ENCODE measurements around the gene DPH6.

The DPH6 gene

DNA sequence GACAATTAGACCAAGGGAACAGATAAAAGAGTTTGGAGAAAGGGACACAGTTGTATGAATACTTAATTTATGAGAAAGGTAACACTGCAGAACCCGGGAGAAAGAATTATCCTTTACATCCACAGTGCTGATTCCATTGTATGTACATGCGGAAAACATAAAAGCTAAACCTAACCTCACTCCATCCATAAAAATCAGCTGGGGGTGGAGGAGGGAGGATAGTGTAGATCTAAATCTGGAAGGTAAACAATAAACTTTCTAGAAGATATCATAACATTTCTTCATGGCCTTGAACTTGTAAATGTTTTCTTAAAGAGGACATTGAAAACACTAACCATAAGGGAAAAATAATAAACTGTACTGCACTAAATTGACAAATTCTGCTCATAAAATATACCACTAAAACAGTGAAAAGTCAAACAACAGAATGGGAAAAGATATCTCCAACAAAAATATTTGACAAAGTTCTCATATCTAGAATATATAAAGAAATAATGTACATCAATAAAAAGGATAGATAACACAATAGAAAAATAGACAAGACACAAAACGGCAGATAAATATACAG, 220.5 kb downstream of the DPH6 start:
- no peak for DNase-seq

DNA sequence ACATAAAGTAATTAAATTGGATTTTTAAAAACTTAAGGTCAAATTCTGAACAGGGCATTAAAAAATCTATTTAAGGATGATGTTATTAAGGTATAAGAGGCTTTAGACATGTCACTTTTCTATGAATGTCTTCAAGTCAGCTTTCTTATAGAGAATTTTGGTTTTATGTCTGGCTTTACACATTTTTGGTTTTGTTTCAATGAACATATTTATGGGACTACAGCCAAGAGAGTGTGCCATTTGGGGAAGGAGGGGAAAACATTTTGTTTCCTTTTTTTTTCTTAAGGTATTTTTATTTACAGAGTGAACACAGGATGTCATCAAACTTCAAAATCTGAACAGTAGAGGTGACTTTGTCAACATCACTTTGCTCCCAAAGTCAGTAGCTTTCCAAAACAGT, 222.8 kb downstream of the DPH6 start:
- DNase-seq: no peak

DNA sequence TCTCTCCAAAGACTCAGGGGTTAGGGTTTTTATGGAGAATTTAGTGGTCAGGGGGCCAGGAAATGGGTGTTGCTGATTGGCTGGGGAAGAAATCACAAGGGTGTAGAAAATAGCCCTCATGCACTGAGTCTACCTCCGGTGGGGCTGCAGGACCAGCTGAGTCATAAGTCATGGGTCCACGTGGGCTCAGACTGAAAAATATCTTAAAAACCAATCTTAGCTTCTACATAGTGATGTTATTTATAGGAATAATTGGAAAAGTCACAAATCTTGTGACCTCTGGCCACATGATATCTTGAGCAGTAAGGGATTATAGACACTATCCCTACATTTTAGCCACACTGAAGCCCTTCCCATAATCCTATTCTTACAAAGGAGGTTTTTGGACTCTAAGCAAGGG, 224.0 kb downstream of the DPH6 start:
- no peak for DNase-seq

DNA sequence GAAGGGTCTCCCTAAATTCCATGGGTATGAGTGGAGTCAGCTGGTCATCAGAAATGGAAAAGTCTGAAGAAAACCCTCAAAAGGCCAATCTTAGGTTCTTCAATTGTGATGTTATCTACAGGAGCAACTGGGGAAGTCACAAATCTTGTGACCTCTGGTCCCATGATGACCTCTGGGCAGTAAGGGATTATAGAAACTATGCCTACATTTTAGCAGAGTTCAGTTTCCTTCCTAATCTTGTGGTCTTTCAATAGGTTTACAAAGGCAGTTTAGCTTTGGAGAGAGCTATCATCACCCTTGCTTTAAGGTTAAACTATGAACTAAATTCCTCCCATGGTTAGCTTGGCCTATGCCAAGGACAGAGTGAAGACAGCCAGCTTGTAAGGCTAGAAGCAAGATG, 225.1 kb downstream of the DPH6 start:
- DNase-seq: no peak

Data from RPMI8226 (cell line).